ENCODE measurements around the gene WNT7A. TPM values are rescaled to one million over a fixed set of nuclear protein-coding genes. Genes with fewer than 3 reads are reported as not detected.
A peak's percentile ranks its signal among the peaks of the same experiment; 100 is the strongest.

Gene WNT7A
- total RNA-seq, 4 donors from 2014 or later = not detected

GRCh38 chr3:13772321-13772745 is 107.5 kb downstream of the WNT7A start:
- Histone ChIP-seq H3K9me3 (no peaks in the 10 kb centered on the region), H3K4me1 (no peaks in the 10 kb centered on the region), H3K27ac (no peak overlapping the region), H3K36me3 (no peaks in the 10 kb centered on the region), H3K27me3 (no peaks in the 10 kb centered on the region), H3K4me3 (no peak overlapping the region)
- DNase-seq = peak in 1 of 3 donors; percentile 24
- TF ChIP-seq POLR2A (IDR thresholded peaks at IDR 0.05) = no peak
- no peak for TF ChIP-seq CTCF (IDR thresholded peaks at IDR 0.05)

GRCh38 chr3:13771496-13771895 is 108.4 kb downstream of the WNT7A start:
- Histone ChIP-seq H3K4me1 (no peaks in the 10 kb centered on the region), H3K4me3 (no peak overlapping the region), H3K9me3 (no peaks in the 10 kb centered on the region), H3K27me3 (no peaks in the 10 kb centered on the region), H3K27ac (no peak overlapping the region), H3K36me3 (no peaks in the 10 kb centered on the region)
- TF ChIP-seq CTCF (IDR thresholded peaks at IDR 0.05) = no peak
- TF ChIP-seq POLR2A (IDR thresholded peaks at IDR 0.05) = no peak
- peak in 1 of 3 donors; percentile 29 for DNase-seq

- DNase-seq = no peak
- no peak for TF ChIP-seq POLR2A (IDR thresholded peaks at IDR 0.05)
- no peak for TF ChIP-seq CTCF (IDR thresholded peaks at IDR 0.05)
- H3K27ac ChIP-seq = no peak overlapping the region
These were observed 109.4 kb downstream of the WNT7A start for GRCh38 chr3:13770170-13771169.

GRCh38 chr3:13769422-13769821 is 110.4 kb downstream of the WNT7A start:
- Histone ChIP-seq H3K27me3 (no peaks in the 10 kb centered on the region), H3K4me3 (no peak overlapping the region), H3K4me1 (no peaks in the 10 kb centered on the region), H3K36me3 (no peaks in the 10 kb centered on the region), H3K27ac (no peak overlapping the region), H3K9me3 (no peaks in the 10 kb centered on the region)
- DNase-seq = no peak
- TF ChIP-seq CTCF (IDR thresholded peaks at IDR 0.05) (no peak), POLR2A (IDR thresholded peaks at IDR 0.05) (no peak)

More at GRCh38 chr3:13770170-13771169, 109.4 kb downstream of the WNT7A start:
- no peaks in the 10 kb centered on the region for H3K36me3 ChIP-seq
- no peaks in the 10 kb centered on the region for H3K9me3 ChIP-seq
- H3K4me1 ChIP-seq = no peaks in the 10 kb centered on the region
- H3K27me3 ChIP-seq = no peaks in the 10 kb centered on the region
- H3K4me3 ChIP-seq = no peak overlapping the region

GRCh38 chr3:13768453-13768852 is 111.4 kb downstream of the WNT7A start:
- no peaks in the 10 kb centered on the region for H3K9me3 ChIP-seq
- DNase-seq = no peak
- no peaks in the 10 kb centered on the region for H3K4me1 ChIP-seq
- TF ChIP-seq CTCF (IDR thresholded peaks at IDR 0.05) (no peak), POLR2A (IDR thresholded peaks at IDR 0.05) (no peak)
- H3K4me3 ChIP-seq = no peak overlapping the region
- no peaks in the 10 kb centered on the region for H3K27me3 ChIP-seq
- H3K36me3 ChIP-seq = no peaks in the 10 kb centered on the region
- H3K27ac ChIP-seq = no peak overlapping the region
